ENCODE data around the gene LDLRAD4.

DNA sequence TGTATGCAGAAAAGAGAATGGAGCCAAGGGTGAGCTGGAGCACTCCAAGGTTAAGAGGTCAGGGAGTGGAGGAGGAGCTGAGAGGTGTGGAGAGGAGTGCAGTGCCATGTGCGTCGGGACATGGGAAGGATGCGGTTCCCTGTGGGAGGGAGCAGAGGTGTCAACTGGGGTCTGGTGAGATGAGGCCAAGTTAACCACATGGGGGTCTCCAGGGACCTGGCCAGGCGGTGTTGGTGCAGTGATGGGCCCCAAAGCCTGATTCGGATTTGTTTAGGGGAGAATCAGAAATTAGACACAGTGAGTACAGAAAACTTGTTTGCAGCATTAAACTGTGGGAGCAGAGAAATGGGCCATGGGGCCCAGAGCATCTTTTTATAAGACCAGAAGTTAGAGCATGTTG is 210.5 kb downstream of the LDLRAD4 start:
- TF ChIP-seq, protein P1, sequence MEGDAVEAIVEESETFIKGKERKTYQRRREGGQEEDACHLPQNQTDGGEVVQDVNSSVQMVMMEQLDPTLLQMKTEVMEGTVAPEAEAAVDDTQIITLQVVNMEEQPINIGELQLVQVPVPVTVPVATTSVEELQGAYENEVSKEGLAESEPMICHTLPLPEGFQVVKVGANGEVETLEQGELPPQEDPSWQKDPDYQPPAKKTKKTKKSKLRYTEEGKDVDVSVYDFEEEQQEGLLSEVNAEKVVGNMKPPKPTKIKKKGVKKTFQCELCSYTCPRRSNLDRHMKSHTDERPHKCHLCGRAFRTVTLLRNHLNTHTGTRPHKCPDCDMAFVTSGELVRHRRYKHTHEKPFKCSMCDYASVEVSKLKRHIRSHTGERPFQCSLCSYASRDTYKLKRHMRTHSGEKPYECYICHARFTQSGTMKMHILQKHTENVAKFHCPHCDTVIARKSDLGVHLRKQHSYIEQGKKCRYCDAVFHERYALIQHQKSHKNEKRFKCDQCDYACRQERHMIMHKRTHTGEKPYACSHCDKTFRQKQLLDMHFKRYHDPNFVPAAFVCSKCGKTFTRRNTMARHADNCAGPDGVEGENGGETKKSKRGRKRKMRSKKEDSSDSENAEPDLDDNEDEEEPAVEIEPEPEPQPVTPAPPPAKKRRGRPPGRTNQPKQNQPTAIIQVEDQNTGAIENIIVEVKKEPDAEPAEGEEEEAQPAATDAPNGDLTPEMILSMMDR (IDR thresholded peaks at IDR 0.05; ENCODE audit: insufficient read depth, low read length, poor library complexity, severe bottlenecking) = no peak
- TF ChIP-seq EZH2phosphoT487 (conservative IDR thresholded peaks at IDR 0.05; ENCODE audit: low read length) = no peak

Data from SU-DHL-6 (cell line).